Measurements from ENCODE around the gene TPH1.

Gene TPH1

GRCh38 chr11:18046116-18046777, at the start of gene TPH1:
TPH1 (minus strand) TSS chr11:18046269; CDS start chr11:18040762, 5,507 bp downstream.
- no peak for DNase-seq

- no peak for DNase-seq
Measured at GRCh38 chr11:18093959-18094358, 47.9 kb upstream of the TPH1 start.

DNA sequence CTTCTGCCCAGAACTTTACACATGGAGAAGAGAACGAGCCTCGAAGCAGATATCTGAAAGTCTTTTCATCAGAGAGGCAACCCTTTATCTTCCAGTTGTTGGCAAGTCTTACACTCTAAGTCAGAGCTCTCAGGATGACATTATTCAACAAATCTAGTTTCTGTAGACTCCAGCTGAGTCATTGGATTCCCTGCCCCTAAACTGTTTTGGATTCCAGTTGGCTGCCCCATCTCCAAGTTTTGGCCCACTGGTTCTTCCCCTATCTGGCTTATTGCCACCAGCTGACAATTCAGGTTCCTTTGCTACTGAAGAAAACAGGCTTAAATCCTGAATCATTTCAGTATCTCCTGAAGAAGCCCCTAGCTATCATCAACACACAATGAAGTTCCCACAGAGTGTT, 45.7 kb upstream of the TPH1 start:
- no peak for DNase-seq

- DNase-seq = no peak
Measured at GRCh38 chr11:18088966-18089365, 42.9 kb upstream of the TPH1 start.

- no peak for DNase-seq
Measured at GRCh38 chr11:18088366-18088765, 42.3 kb upstream of the TPH1 start.

DNA sequence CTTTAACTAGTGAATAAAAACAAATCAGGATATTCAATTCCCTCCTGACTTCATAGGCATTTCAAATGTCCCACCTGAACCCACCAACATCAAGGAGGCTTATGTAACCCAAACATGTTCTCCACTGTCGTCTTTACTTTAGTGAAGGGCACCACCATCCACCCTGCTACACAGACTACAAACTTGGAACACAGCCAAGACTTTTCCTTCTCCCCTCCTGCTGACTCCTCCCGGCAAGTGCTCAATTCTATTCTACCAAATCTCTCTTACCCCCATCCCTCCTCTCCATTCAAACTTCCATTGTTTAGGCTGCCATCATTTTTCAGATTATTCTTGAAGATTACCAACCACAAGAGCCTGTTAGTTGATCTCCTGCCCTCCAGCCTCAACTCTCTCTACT, 35.5 kb upstream of the TPH1 start:
- no peak for DNase-seq

DNA sequence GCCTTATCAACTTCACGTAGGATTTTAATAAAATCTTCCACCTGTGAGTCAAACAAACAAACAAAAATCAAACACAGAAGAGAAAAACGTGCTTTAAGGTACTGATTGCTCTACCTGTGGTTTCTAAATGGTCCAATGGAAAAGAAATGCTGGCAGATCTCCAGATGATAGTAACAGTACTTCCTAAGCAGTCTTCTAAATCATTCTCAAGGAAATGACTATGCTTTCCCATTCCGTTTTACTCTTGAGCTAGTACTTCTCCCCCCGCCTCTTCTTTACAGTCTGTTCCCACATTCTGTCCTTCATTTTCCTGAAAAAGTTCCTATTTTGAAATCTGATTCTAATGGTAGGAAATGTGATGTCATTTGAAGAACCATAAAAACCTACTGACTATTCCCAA, 34.4 kb upstream of the TPH1 start:
- no peak for DNase-seq

- DNase-seq = no peak
Measured at GRCh38 chr11:18078909-18079308, 32.8 kb upstream of the TPH1 start.

GRCh38 chr11:18075444-18075843, 29.4 kb upstream of the TPH1 start:
- DNase-seq = no peak

GRCh38 chr11:18071098-18071705, 25.1 kb upstream of the TPH1 start:
- DNase-seq = no peak

GRCh38 chr11:18067372-18067771, 21.3 kb upstream of the TPH1 start:
- DNase-seq = no peak

- no peak for DNase-seq
Measured at GRCh38 chr11:18066626-18067025, 20.6 kb upstream of the TPH1 start.

- DNase-seq = no peak
Measured at GRCh38 chr11:18065572-18065971, 19.5 kb upstream of the TPH1 start.

GRCh38 chr11:18064450-18065054, 18.5 kb upstream of the TPH1 start:
- DNase-seq = no peak

DNA sequence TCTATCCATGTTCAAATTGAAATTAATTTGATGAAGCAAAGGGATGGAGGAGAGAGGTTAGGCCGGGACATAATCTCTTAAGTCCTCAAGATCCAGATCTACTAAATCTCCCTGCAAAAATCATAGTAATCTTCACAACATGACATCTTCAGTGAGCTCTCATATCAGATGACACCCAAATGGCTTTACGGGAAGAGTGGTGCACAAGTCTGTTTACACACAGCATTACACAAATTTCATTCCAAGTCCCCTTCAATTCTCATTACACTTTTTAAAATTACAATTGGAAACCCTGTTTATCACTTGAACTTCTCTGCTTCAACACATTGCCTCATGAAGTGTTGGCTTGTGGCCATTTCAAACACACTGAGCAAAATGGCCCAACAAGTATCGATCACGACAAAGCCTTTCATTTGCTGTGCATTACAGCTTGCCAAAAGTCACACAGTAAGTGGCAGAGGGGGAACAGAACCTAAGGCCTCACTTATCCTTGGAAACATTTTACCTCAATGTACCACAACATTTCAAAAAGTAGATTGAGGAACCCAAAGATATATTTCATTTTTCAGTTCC, 17.9 kb upstream of the TPH1 start:
- no peak for DNase-seq

- no peak for DNase-seq
Measured at GRCh38 chr11:18063125-18063524, 17.1 kb upstream of the TPH1 start.

- DNase-seq = no peak
Measured at GRCh38 chr11:18061351-18061750, 15.3 kb upstream of the TPH1 start.

GRCh38 chr11:18056561-18057181, 10.6 kb upstream of the TPH1 start:
- DNase-seq = no peak

- DNase-seq = no peak
Measured at GRCh38 chr11:18054511-18055103, 8.5 kb upstream of the TPH1 start.

DNA sequence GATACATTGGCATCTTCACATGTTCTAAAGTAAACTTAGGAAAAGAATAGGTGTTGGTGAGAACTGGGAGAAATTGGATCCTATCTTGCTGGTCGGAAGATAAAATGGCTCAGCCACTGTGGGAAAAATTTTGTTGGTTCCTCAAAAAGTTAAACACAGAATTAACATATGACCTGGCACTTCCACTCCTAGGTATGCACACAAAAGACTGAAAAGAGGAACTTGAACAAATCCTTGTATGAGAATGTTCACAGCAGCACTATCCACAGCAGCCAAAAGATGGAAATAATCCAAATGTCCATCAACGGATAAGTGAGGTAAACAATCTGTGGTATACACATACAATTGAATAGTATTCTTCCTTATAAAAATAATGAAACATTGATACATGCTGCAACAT, 4.8 kb upstream of the TPH1 start:
- DNase-seq = no peak

GRCh38 chr11:18036456-18036855, 9.6 kb downstream of the TPH1 start:
- no peak for DNase-seq

DNA sequence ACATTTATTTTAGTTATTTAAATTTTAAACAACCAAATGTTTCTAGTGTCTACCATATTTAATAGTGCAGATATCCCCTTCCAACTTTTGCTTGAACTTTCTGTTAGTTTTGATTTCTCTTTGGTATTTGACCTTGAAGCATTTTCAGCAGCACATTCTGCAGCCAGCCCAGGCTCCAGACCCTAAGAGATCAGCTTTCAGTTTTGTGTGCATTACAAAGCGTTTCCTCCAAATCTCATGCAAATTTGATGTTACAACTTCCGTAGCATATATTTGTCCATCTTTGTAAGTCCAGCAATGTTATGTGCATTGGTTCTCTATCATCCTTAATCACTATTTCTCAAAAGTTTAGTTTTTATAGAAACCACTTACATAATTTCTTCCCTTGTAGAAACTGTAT, 18.6 kb downstream of the TPH1 start:
- no peak for DNase-seq

GRCh38 chr11:18022419-18022818, 23.6 kb downstream of the TPH1 start:
- no peak for DNase-seq

Data from DMS 273 treated with DMSO at 0.1 percent for 48 hours (cell line).